ENCODE data around the gene ORC6.

Gene ORC6

GRCh38 chr16:46702030-46702429, 12.6 kb downstream of the ORC6 start:
- no peak for DNase-seq

GRCh38 chr16:46706642-46707041, 17.2 kb downstream of the ORC6 start:
- DNase-seq, result no peak

DNA sequence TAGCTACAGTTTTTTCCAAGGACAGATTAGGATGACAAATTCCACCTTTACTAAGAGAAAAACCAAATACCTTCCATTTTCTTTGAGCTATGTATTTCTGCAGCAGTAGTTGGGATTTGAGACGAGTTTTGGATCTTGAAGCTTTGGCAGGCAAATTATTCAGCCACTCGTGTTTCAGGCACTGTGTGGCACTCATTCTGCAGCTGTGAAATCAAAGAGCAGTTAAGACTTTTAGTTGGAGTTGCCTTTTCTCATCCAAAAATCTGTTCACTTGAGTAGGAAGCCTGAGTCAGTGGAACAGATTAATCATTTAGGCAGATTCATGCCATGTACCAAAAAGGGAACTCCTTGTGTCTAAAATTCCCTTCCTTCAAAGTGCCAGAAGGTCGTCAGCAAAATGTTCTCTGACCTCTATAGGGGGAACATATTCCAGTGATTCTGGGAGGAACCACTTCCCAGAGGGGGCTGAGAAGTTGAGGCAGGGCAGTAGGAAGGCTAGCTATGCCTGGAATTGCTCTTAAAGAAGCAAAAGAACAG, 20.1 kb downstream of the ORC6 start:
- no peak for DNase-seq

- DNase-seq, result no peak
Measured at GRCh38 chr16:46711106-46712058, 21.9 kb downstream of the ORC6 start.

GRCh38 chr16:46712911-46713310, 23.5 kb downstream of the ORC6 start:
- DNase-seq, result no peak

DNA sequence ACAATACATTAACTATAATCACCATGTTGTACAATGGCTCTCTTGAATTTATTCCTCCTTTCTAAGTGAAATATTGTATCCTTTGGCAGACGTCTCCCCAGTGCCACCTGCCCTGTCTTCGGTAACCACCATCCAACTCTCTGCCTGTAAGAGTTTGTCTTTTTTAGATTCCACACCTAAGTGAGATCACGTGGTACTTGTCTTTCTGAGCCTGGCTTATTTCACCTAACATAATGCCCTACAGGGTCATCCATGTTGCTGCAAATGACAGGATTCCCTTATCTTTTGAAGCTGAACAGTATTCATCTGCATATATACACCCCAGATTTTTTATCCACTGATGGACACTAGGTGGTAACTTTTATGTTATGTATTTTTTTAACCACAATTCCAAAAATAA, 24.2 kb downstream of the ORC6 start:
- DNase-seq, result peak; percentile 47

- DNase-seq, result no peak
Measured at GRCh38 chr16:46714797-46715591, 25.5 kb downstream of the ORC6 start.

- no peak for DNase-seq
Measured at GRCh38 chr16:46715769-46716305, 26.4 kb downstream of the ORC6 start.

DNA sequence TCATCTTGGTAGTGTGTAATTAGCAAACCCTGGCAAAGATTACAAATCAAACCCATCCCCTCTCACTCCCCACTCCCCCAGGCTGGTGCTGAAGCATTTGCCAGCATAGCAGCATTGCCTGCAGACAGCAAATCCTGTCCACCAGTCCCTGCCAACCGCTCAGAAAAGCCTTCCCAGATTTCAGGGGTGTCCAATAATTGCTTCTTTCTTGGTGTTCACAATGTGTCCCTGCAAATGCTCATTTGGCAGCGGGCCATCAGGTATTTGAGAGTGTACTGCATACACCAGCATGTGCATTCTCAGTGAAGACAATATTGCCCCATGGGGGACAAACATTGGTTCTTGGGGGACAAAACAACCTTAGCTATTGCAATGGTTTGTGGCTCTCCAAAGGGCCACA, 28.2 kb downstream of the ORC6 start:
- DNase-seq, result no peak

GRCh38 chr16:46718214-46718613, 28.8 kb downstream of the ORC6 start:
- no peak for DNase-seq

- DNase-seq, result no peak
Measured at GRCh38 chr16:46719528-46719927, 30.1 kb downstream of the ORC6 start.

- no peak for DNase-seq
Measured at GRCh38 chr16:46720619-46721018, 31.2 kb downstream of the ORC6 start.

DNA sequence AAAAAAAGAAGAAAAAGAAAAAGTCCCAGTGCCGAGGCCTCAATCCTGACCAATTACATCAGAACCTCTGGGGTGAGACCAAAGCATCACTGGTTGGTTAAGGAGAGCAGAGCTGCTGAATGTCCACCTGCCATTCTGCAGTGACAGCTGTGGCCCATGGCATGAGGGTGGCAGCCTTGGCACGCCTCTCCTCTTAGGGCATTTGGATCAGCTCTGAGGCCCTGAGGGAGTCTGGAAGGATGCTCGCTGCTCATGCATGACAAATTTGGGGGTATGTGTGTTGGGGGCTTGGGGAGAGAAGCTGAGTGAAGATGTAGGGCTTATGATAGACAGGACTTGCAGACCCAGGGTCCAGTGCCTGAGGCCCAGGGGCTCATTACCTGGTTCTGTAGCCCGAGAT, 32.4 kb downstream of the ORC6 start:
- DNase-seq, result no peak

- DNase-seq, result no peak
Measured at GRCh38 chr16:46727184-46727583, 37.7 kb downstream of the ORC6 start.

DNA sequence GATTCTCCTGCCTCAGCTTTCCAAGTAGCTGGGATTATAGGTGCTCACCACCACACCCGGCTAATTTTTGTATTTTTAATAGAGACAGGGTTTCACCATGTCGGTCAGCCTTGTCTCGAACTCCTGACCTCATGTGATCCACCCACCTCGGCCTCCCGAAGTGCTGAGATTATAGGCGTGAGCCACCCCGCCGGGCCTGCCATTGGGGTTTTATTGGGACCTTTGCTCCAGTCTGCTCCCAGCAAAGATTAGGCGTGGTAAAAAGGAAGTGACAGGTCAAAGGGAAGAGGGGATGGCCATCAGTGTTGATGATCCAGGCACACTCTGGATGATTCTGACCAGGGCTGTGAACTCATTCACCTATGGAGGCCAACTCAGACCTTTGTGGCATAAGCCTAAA, 38.2 kb downstream of the ORC6 start:
- DNase-seq, result no peak

DNA sequence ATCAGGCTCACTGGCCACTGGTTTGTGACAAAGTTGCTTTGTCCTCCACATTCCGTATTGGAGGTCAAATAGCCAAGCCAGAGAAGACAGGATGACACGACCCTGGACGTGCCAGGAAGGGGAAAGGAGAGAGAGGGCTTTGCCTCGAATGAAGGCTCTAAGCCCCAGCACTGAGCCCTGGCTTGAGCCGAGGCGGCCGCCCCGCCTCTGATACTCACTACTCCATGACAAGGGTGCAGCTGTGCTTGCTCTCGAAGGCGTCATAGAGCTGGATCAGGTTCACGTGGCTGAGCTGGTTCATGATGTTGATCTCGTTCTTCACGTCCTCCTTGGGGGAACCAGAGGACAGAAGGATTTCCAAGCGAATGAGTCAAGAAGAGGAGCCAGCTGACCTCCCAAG, 39.3 kb downstream of the ORC6 start:
- DNase-seq, result no peak

- DNase-seq, result no peak
Measured at GRCh38 chr16:46729326-46729995, 40.0 kb downstream of the ORC6 start.

DNA sequence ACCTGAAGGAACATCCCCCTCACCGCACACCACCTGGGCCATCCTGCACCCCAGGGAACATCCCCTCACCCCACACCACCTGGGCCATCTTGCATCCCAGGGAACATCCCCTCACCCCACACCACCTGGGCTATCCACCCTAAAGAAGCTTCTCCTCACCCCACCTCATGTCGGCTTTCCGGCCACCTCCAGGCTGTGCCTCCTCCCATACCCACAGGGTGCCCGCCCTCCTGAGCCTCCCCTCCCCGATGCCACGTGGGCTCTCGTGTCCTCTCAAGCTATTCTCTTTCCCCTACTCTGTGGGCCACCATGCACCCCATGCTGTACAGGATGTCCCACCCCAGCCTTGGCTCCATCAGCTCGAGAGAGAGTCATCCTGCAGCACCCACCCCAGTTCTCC, 40.7 kb downstream of the ORC6 start:
- no peak for DNase-seq

DNA sequence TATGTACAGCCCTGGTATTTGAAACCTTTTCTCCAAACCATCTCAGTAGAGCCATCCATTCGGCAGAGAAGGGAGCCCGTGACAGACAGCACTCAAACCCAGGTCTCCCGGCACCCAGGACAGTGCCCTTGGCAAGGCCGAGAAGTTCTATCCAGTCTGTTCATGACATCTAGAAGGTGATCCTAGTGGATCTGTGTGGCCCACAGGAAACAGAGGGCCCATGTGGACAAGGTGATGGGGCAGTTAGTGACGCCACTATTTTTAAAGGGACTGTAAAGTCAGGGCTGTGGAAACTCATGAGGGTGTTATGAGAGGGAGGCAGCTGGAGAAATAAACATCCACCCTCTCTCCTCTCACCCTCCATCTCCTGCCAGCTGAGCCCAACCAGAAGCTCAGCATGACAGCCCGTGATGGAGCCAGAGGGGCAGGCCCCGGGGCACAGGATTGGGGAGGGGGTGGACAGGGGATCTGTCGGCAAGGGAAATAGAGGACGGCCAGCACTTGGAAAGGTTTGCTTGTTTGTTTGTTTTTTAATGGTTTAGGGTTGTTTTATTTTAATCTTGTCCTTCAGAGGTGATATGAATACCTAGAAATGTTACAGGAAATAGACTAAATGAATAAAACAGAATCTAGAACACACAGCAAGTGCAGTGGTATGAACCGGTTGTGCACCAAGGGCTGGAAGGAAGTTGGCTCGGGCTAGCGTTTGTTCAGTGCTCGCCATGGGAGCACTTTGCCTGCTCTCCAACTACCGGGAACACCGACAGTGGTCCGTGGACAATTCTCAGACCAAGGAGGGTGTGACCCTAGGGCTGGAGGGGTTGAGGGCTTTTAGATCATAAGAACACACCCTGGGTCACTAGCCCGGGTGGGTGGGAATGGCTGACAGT, 41.6 kb downstream of the ORC6 start:
- no peak for DNase-seq

GRCh38 chr16:46731691-46732555, 42.5 kb downstream of the ORC6 start:
- DNase-seq, result no peak

DNA sequence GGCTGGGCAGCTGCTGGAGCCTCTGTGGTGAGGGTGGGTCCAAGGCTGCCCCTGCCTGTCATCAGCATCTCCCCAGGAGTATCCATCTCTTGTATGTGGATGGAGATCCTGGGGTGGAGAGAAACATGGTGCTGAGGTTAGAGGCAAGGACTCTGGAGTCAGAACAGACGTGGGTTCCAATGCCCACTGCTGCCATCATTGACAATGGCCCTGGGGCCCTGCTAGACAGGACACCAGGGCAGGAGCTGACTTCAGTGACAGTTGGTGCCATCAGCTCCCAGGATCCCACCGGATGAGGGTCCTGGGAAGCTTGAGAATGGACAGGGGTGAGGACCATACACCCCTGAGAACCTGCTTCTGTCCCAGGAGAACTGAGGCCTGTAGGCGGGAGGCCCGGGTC, 43.1 kb downstream of the ORC6 start:
- no peak for DNase-seq
